Esophagus (tissue), 2 donors: Measurements from ENCODE around the gene TOP3A. TPM values are rescaled to one million over a fixed set of nuclear protein-coding genes. Genes with fewer than 3 reads are reported as not detected.

Experiments
- H3K27ac ChIP-seq, 2 donors: one replicate each; pipeline ENCODE4 v1.5.1; 2013; ENCODE audit warnings: low read depth in 2 of 2, mild to moderate bottlenecking in 2 of 2, inconsistent platforms in 1 of 2, low read length in 1 of 2, moderate library complexity in 1 of 2
- H3K27me3 ChIP-seq, 2 donors: one replicate each; pipeline ENCODE4 v1.6.1; 2013; ENCODE audit warnings: low read length in 2 of 2, control low read depth in 1 of 2, mild to moderate bottlenecking in 1 of 2; ENCODE audit not compliant: insufficient read depth in 2 of 2, control insufficient read depth in 1 of 2
- H3K36me3 ChIP-seq, 2 donors: one replicate each; pipeline ENCODE4 v1.6.1; 2013; ENCODE audit warnings: low read length in 1 of 2; ENCODE audit not compliant: control insufficient read depth in 2 of 2, insufficient read depth in 2 of 2
- H3K4me1 ChIP-seq, 2 donors: one replicate each; pipeline ENCODE4 v1.6.1; 2013; ENCODE audit warnings: low read length in 1 of 2; ENCODE audit not compliant: control insufficient read depth in 2 of 2, insufficient read depth in 2 of 2
- H3K4me3 ChIP-seq, 2 donors: one replicate each; pipeline ENCODE4 v1.5.1; 2013; ENCODE audit warnings: low read length in 2 of 2, mild to moderate bottlenecking in 2 of 2, low read depth in 1 of 2, moderate library complexity in 1 of 2
- H3K9me3 ChIP-seq, 2 donors: one replicate each; pipeline ENCODE4 v1.6.1; 2013; ENCODE audit warnings: mild to moderate bottlenecking in 2 of 2, low read depth in 1 of 2, low read length in 1 of 2, moderate library complexity in 1 of 2; ENCODE audit not compliant: control insufficient read depth in 2 of 2, insufficient read depth in 1 of 2
- WGBS, 2 donors: extraction: QIAGEN DNeasy Blood & Tissue Kit; methylation state at CpG; one replicate each; pipeline ENCODE4 v1.1.7; 2013; 5-methylcytosine and 5-hydroxymethylcytosine counted together
- polyA plus RNA-seq, 2 donors: library from polyadenylated mRNA; stranded (reverse); fragments of 200-250 nt; gene quantifications; one replicate each; pipeline ENCODE4 v1.2.3, GENCODE V29; 2013
- donor health status: healthy with polysubstance abuse.
- donor health status: Bipolar disorder and iron deficiency.

Gene TOP3A
- polyA plus RNA-seq, 2 donors, result 9.4 to 14.6 TPM

DNA sequence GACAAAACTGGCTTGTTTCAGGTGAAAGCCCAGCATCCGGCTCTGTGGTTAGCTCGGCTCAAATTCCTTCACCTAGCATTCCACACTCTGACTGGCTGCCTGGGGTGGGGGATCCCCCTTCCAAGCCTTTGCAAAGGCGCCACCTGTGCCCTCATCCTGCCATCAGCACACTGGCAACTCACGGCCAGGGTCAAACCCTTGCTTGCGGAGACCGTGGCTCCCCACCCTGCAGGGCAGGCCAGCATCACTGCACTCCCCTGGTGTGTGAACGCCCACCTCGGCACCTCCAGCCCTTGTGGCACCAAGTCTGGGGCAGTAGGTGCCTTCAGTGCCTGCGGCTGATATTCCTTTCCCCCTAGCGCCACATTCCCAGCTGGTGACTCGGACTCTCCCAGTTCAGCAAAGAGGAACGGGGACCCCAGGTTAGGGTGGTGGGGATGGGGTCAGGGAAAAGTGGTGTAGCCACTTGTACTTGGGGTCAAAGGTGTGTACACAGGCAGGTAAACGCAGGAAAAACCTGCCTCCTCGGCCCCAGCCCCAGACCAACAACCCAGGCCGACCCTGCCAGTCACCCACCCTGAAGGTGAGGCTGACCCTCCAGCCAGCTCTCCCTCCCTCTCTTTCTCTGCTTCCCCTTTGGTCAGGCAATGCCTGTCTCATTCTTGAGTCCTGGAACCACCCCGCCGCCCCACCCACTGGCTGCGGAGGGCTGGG is 57.4 kb downstream of the TOP3A start:
- no peaks in the 10 kb centered on the region for H3K9me3 ChIP-seq
- H3K27me3 ChIP-seq, result no peaks in the 10 kb centered on the region
- H3K4me3 ChIP-seq, result peak overlapping the region; percentile 74 to 92
- H3K27ac ChIP-seq, result peak overlapping the region; percentile 97 to 99
- WGBS, 2 donors, result 16 to 18% methylated on average over 17 to 18 of the region's 18 CpGs
- peaks cover 0 to 25% of the 10 kb centered on the region in 2 donors for H3K4me1 ChIP-seq
- H3K36me3 ChIP-seq, result peaks cover 4 to 36% of the 10 kb centered on the region in 2 donors

DNA sequence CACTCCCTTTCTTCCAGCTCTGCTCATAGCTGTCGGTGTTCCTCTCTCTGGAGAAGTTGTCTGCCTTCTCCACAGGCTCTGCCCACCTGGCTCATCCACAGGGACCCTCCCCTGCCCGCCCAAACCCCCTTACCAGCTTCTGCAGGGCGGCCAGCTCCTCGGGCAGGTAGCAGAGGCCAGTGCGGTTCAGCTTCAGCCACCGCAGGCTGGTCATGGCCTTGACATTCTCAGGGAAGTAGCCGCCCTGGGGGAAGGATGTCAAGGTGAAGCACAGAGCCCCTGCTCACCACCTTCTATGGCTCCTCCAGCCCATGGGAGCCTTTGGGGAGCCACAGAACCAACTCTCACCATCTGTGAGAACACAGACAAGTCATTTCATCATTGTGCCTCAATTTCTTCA is 58.0 kb downstream of the TOP3A start:
- no peaks in the 10 kb centered on the region for H3K9me3 ChIP-seq
- H3K27ac ChIP-seq, result no peak overlapping the region
- H3K4me3 ChIP-seq, result peak overlapping the region; percentile 74 to 92
- peaks cover 10 to 40% of the 10 kb centered on the region in 2 donors for H3K36me3 ChIP-seq
- no peaks in the 10 kb centered on the region for H3K27me3 ChIP-seq
- 82 to 83% methylated on average over 7 of the region's 7 CpGs for WGBS, 2 donors
- H3K4me1 ChIP-seq, result peaks cover 0 to 24% of the 10 kb centered on the region in 2 donors

GRCh38 chr17:18256351-18256750 is 58.4 kb downstream of the TOP3A start:
- 82 to 86% methylated on average over 11 of the region's 11 CpGs for WGBS, 2 donors
- Histone ChIP-seq H3K27ac (no peak overlapping the region), H3K4me1 (peaks cover 0 to 20% of the 10 kb centered on the region in 2 donors), H3K9me3 (no peaks in the 10 kb centered on the region), H3K4me3 (no peak overlapping the region), H3K27me3 (no peaks in the 10 kb centered on the region), H3K36me3 (peaks cover 12 to 43% of the 10 kb centered on the region in 2 donors)

DNA sequence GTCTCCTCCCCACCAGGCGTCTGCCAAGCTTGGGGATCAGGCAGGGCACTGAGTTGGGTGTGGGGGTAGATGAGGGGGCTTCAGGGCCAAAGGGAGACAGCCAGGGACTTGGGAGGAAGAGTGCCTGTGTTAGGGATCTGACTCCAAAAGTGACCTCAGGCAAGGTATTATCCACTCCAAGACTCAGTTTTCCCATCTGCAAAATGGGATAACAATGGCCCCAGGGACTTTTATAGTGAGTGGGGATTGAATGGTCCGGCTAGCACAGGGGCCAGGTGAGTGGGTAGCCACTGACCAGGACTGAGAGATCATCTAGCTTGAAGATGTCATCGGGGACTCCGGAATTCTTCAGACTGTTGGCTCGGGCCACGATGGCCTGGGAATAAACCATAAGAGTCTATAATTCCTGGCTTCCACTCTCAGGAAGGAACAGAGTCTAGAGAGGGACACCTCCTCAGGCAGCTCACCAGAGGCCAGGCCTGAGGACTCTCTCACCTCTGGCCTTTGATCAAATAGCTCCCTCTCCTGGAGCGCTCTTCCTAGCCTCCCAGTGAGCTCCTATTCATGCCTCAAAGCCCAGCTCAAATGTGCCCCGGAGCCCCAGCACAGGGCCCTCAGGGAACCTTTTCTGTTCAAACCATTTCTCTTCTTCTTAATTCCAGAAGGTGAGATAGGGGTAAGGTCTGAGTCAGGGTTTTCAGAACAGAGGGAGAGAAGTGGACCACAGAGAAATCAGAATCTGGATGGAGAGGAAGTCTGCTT is 59.7 kb downstream of the TOP3A start:
- Histone ChIP-seq H3K27me3 (no peaks in the 10 kb centered on the region), H3K9me3 (no peaks in the 10 kb centered on the region), H3K36me3 (peaks cover 12 to 55% of the 10 kb centered on the region in 2 donors), H3K27ac (no peak overlapping the region), H3K4me3 (no peak overlapping the region), H3K4me1 (peaks cover 0 to 21% of the 10 kb centered on the region in 2 donors)
- WGBS, 2 donors, result 95 to 97% methylated on average over 8 of the region's 8 CpGs

- Histone ChIP-seq H3K36me3 (peaks cover 13 to 57% of the 10 kb centered on the region in 2 donors), H3K4me1 (peaks cover 0 to 18% of the 10 kb centered on the region in 2 donors), H3K27me3 (no peaks in the 10 kb centered on the region), H3K27ac (no peak overlapping the region), H3K9me3 (no peaks in the 10 kb centered on the region), H3K4me3 (no peak overlapping the region)
- WGBS, 2 donors, result 91 to 93% methylated on average over 27 of the region's 27 CpGs
Observed at GRCh38 chr17:18253947-18254821, 60.6 kb downstream of the TOP3A start.

DNA sequence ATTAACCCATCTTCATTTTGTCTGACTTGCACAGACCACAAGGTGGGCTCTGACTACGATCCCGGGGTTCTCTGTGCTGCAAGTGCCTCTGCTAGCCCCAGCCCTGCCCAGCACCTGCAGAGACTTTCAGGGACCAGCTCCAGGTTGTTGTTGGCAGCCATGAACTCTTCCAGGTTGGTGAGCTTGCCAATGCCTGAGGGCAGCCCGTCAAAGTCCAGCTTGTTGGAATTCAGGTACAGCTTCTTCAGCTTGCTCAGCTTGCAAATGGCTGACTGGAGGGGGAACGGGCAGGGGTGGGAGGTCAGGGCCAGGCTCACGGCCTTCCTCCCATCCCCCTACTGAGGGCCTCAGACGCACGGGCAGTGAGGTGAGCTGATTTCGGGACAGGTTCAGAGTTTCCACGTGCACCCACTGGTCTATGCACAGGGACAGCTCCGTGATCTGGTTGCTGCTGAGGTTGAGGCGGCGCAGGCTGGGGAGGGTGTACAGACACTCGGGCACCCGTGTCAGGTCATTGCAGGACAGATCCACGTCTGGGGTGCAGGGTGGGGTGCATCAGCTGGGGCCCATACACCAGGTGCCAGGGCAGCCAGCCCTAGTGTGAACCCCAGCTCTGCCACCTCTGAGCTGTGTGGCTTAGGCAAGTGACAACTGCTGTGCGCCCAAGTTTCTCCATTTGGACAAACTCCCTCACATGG is 61.5 kb downstream of the TOP3A start:
- 64 to 74% methylated on average over 16 of the region's 16 CpGs for WGBS, 2 donors
- Histone ChIP-seq H3K4me3 (no peak overlapping the region), H3K9me3 (no peaks in the 10 kb centered on the region), H3K27me3 (no peaks in the 10 kb centered on the region), H3K27ac (no peak overlapping the region), H3K4me1 (peaks cover 0 to 18% of the 10 kb centered on the region in 2 donors), H3K36me3 (peaks cover 15 to 63% of the 10 kb centered on the region in 2 donors)

DNA sequence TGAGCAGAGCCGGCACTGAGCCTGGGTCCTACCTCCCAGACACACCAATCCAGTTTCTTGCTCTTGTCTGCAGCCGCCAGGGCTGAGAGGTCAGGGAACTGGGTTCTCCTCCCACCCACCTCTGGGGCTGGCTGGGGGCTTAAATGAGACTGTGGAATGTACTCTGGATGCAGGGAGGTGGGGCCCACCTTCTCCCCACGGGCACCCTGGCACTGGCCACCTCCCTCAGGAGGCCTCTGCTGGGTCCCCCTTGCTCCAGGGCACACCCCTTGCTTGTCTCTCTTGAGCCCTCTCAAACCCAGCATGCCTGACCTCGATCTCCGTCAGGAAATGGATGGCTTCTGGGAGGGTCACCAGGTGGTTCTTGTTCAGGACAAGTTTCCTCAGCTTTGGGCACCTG is 62.6 kb downstream of the TOP3A start:
- 78 to 83% methylated on average over 5 of the region's 5 CpGs for WGBS, 2 donors
- H3K36me3 ChIP-seq, result peaks cover 15 to 66% of the 10 kb centered on the region in 2 donors
- peaks cover 0 to 22% of the 10 kb centered on the region in 2 donors for H3K4me1 ChIP-seq

GRCh38 chr17:18251204-18251603 is 63.6 kb downstream of the TOP3A start:
- whole genome bisulfite sequencing, 2 donors, result 79 to 81% methylated on average over 15 of the region's 15 CpGs
- peaks cover 0 to 21% of the 10 kb centered on the region in 2 donors for H3K4me1 ChIP-seq
- H3K27ac ChIP-seq, result no peak overlapping the region
- H3K27me3 ChIP-seq, result no peaks in the 10 kb centered on the region
- peaks cover 15 to 68% of the 10 kb centered on the region in 2 donors for H3K36me3 ChIP-seq
- H3K4me3 ChIP-seq, result no peak overlapping the region
- H3K9me3 ChIP-seq, result no peaks in the 10 kb centered on the region

More for the DNA sequence above, 62.6 kb downstream of the TOP3A start:
- Histone ChIP-seq H3K9me3 (no peaks in the 10 kb centered on the region), H3K27ac (no peak overlapping the region), H3K27me3 (no peaks in the 10 kb centered on the region), H3K4me3 (no peak overlapping the region)

GRCh38 chr17:18250708-18251107 is 64.1 kb downstream of the TOP3A start:
- Histone ChIP-seq H3K9me3 (no peaks in the 10 kb centered on the region), H3K36me3 (peaks cover 15 to 68% of the 10 kb centered on the region in 2 donors), H3K27ac (peak overlapping the region in 1 of 2 donors; percentile 30), H3K4me3 (no peak overlapping the region), H3K4me1 (peaks cover 0 to 25% of the 10 kb centered on the region in 2 donors), H3K27me3 (no peaks in the 10 kb centered on the region)
- 90 to 91% methylated on average over 14 of the region's 14 CpGs for WGBS, 2 donors
